PC-3 (cell line): Measurements from ENCODE around the gene AGO3. TPM values are rescaled to one million over a fixed set of nuclear protein-coding genes. Genes with fewer than 3 reads are reported as not detected.
A peak's percentile ranks its signal among the peaks of the same experiment; 100 is the strongest.

Source experiments
- ATAC-seq: fragments of 200-7000 bp; cut with Tn5 transposase; 2 replicates; pipeline ENCODE4 v1.9.1; 2020; ENCODE audit warnings: mild to moderate bottlenecking, moderate library complexity
- BruUV-seq: library from RNA; stranded (reverse); fragments of 400-500 nt; replicated peaks from 2 replicates; lab custom pipeline; 2021; lab: Mats Ljungman, UMichigan
- CTCF ChIA-PET: fragments of 300-600 bp; sonication (Branson Sonifier 250); formaldehyde crosslinking; loops from one replicate; lab custom pipeline; 2022; ENCODE audit warnings: antibody characterized with exemption; lab: Charles Lee
- POLR2A ChIA-PET: fragments of 300-600 bp; sonication (Branson Sonifier 250); formaldehyde crosslinking; loops from one replicate; lab custom pipeline; 2022; ENCODE audit warnings: antibody characterized with exemption; ENCODE audit not compliant: unreplicated experiment; lab: Charles Lee
- DNase-seq: peaks from one replicate; pipeline ENCODE4 v3.0.0-alpha.2; 2015
- H2AFZ ChIP-seq: fragments of 300-600 bp; sonication (generic); 2 replicates; pipeline ENCODE4 v1.6.0; 2016; ENCODE audit warnings: antibody characterized with exemption, low read length
- H3F3A ChIP-seq: fragments of 300-600 bp; sonication (generic); one replicate; pipeline ENCODE4 v1.6.0; 2017; ENCODE audit warnings: antibody characterized with exemption, low read length, control low read depth, mild to moderate bottlenecking; ENCODE audit not compliant: unreplicated experiment
- H3K27ac ChIP-seq: fragments of 300-600 bp; sonication (generic); 2 replicates; pipeline ENCODE4 v1.5.1; 2016; ENCODE audit warnings: mild to moderate bottlenecking, low read length
- H3K27me3 ChIP-seq: fragments of 300-600 bp; sonication (generic); 2 replicates; pipeline ENCODE4 v1.6.1; 2016; ENCODE audit warnings: low read length, mixed read lengths
- H3K36me3 ChIP-seq: fragments of 300-600 bp; sonication (generic); 2 replicates; pipeline ENCODE4 v1.6.1; 2016; ENCODE audit warnings: low read depth, mixed run types, low read length, mixed read lengths
- H3K4me1 ChIP-seq: fragments of 300-600 bp; sonication (generic); 2 replicates; pipeline ENCODE4 v1.5.1; 2016; ENCODE audit warnings: low read length; ENCODE audit not compliant: insufficient read depth
- H3K4me2 ChIP-seq: fragments of 300-600 bp; sonication (generic); 2 replicates; pipeline ENCODE4 v1.6.0; 2016; ENCODE audit warnings: low read length
- H3K4me3 ChIP-seq: fragments of 300-600 bp; sonication (generic); 2 replicates; pipeline ENCODE4 v1.5.1; 2016; ENCODE audit warnings: mild to moderate bottlenecking, low read length, mixed read lengths
- H3K79me2 ChIP-seq: fragments of 300-600 bp; sonication (generic); 2 replicates; pipeline ENCODE4 v1.6.1; 2017; ENCODE audit warnings: low read length, mixed read lengths
- H3K9ac ChIP-seq: fragments of 300-600 bp; sonication (generic); 2 replicates; pipeline ENCODE4 v1.6.0; 2016; ENCODE audit warnings: mild to moderate bottlenecking, low read length
- H3K9me2 ChIP-seq: fragments of 300-600 bp; sonication (generic); replicated peaks from 2 replicates; pipeline ENCODE4 v1.6.1; 2016; ENCODE audit warnings: mixed run types, low read length, mixed read lengths
- H3K9me3 ChIP-seq: fragments of 300-600 bp; sonication (generic); 2 replicates; pipeline ENCODE4 v1.6.1; 2016; ENCODE audit warnings: low read length, mixed read lengths
- H4K20me1 ChIP-seq: fragments of 300-600 bp; sonication (generic); 2 replicates; pipeline ENCODE4 v1.6.1; 2016; ENCODE audit warnings: low read length, mixed read lengths
- EZH2 ChIP-seq: fragments of 300-600 bp; sonication (generic); IDR thresholded peaks from one replicate; pipeline ENCODE4 v1.6.1; 2017; ENCODE audit warnings: antibody characterized with exemption, mild to moderate bottlenecking, low read length; ENCODE audit not compliant: unreplicated experiment
- EZH2phosphoT487 ChIP-seq: fragments of 300-600 bp; sonication (generic); IDR thresholded peaks from 2 replicates; pipeline ENCODE4 v1.6.1; 2018; ENCODE audit warnings: mild to moderate bottlenecking, antibody characterized with exemption, low read length, borderline replicate concordance
- intact Hi-C: fragments of 100-400 bp; cut with micrococcal nuclease; formaldehyde crosslinking; loops from 2 replicates; pipeline ENCODE4 v1.9.0; 2023
- total RNA-seq: library from RNA; depleted of rRNA; stranded (reverse); fragments of >200 nt; gene quantifications from 2 replicates; pipeline ENCODE4 v1.2.3, GENCODE V29; 2014
- TF ChIP-seq, protein P1 (sequence below): fragments of 300-600 bp; sonication (generic); conservative IDR thresholded peaks from 2 replicates; pipeline ENCODE4 v1.5.1; 2017; ENCODE audit warnings: antibody characterized with exemption, low read depth, mild to moderate bottlenecking, low read length

The AGO3 gene
- total RNA-seq, 1 experiment from 2014 or later, result 17.7 TPM

DNA sequence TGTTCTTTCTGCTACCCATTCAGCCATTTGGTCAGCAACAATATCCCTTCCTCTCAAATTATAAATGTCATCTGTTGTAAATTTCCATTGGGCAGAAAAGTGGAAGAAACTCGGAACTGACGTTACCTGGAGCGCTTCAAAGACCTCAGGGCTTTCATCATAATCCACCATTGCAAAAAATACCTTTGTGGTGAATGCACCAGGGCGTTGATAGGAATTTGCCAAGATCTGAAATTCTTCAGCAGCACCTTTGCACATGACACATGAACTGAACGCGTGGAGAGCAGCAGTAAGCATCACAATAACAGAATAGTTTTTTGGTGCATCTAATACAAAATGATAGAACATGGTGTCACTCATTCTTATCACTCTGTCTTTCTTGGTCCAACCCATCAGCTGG lies 149.9 kb downstream of the AGO3 start:
- CTCF ChIA-PET, result no interaction called here
- Histone ChIP-seq H3K27ac (no peak overlapping the region), H3F3A (no peaks in the 10 kb centered on the region), H4K20me1 (no peaks in the 10 kb centered on the region), H3K9ac (no peak overlapping the region), H3K4me2 (no peak overlapping the region), H3K36me3 (no peaks in the 10 kb centered on the region), H3K4me1 (no peaks in the 10 kb centered on the region), H3K9me3 (no peaks in the 10 kb centered on the region), H3K9me2 (no peaks in the 10 kb centered on the region), H3K4me3 (no peak overlapping the region), H2AFZ (no peak overlapping the region), H3K79me2 (no peaks in the 10 kb centered on the region), H3K27me3 (no peaks in the 10 kb centered on the region)
- POLR2A ChIA-PET, result no interaction called here
- no TSS peak for BruUV-seq
- no peak for ATAC-seq
- no peak for DNase-seq
- intact Hi-C loops, result loop anchor here (10.0 kb wide), 1 partner anchor 146 kb away; the partner anchor contains the start of gene AGO3
- TF ChIP-seq EZH2phosphoT487 (no peak), EZH2 (no peak)
- TF ChIP-seq, protein P1, sequence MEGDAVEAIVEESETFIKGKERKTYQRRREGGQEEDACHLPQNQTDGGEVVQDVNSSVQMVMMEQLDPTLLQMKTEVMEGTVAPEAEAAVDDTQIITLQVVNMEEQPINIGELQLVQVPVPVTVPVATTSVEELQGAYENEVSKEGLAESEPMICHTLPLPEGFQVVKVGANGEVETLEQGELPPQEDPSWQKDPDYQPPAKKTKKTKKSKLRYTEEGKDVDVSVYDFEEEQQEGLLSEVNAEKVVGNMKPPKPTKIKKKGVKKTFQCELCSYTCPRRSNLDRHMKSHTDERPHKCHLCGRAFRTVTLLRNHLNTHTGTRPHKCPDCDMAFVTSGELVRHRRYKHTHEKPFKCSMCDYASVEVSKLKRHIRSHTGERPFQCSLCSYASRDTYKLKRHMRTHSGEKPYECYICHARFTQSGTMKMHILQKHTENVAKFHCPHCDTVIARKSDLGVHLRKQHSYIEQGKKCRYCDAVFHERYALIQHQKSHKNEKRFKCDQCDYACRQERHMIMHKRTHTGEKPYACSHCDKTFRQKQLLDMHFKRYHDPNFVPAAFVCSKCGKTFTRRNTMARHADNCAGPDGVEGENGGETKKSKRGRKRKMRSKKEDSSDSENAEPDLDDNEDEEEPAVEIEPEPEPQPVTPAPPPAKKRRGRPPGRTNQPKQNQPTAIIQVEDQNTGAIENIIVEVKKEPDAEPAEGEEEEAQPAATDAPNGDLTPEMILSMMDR, result no peak

- Histone ChIP-seq H3K4me2 (no peak overlapping the region), H3K4me3 (no peak overlapping the region), H3K79me2 (no peaks in the 10 kb centered on the region), H3K9me3 (no peaks in the 10 kb centered on the region), H4K20me1 (no peaks in the 10 kb centered on the region), H3K27ac (no peak overlapping the region), H3K9me2 (no peaks in the 10 kb centered on the region), H3K9ac (no peak overlapping the region), H3F3A (no peaks in the 10 kb centered on the region), H3K27me3 (no peaks in the 10 kb centered on the region), H2AFZ (no peak overlapping the region), H3K4me1 (no peaks in the 10 kb centered on the region), H3K36me3 (no peaks in the 10 kb centered on the region)
- no peak for ATAC-seq
- intact Hi-C loops, result loop anchor here (10.0 kb wide), 1 partner anchor 147 kb away; the partner anchor contains the start of gene AGO3
- POLR2A ChIA-PET, result no interaction called here
- DNase-seq, result no peak
- TF ChIP-seq, protein P1, result peak; percentile 22; the same call in 1 of the 2 replicates
- no peak for TF ChIP-seq EZH2phosphoT487
- no peak for TF ChIP-seq EZH2
- BruUV-seq, result no TSS peak
- CTCF ChIA-PET, result no interaction called here
Observed at GRCh38 chr1:36081926-36082485, 151.1 kb downstream of the AGO3 start.

DNA sequence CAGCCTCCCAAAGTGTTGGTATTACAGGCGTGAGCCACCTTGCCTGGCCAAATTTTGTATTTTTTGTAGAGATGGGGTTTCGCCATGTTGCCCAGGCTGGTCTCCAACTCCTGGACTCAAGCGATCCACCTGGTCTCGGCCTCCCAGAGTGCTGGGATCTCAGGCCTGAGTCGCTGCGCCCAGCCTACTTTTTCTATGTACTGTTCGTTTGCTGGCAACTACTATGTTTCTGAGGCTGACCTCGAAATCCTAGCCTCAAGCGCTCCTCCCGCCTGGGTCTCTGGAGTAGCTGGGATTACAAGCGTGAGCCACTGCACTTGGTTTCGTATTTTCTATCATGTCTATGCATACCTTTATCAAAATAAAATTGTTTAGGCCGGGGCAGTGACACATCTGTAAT lies 152.3 kb downstream of the AGO3 start:
- H3K4me2 ChIP-seq, result no peak overlapping the region
- POLR2A ChIA-PET, result no interaction called here
- intact Hi-C loops, result loop anchor here (10.0 kb wide), 1 partner anchor 148 kb away; the partner anchor contains the start of gene AGO3

More for the DNA sequence above, 152.3 kb downstream of the AGO3 start:
- Histone ChIP-seq H3K4me1 (0 out of 2 replicates have a peak, but pooled peaks cover under 1% of the 10 kb centered on the region), H3F3A (no peaks in the 10 kb centered on the region), H3K9me3 (no peaks in the 10 kb centered on the region), H3K27ac (no peak overlapping the region), H3K27me3 (no peaks in the 10 kb centered on the region), H3K9me2 (no peaks in the 10 kb centered on the region), H3K4me3 (no peak overlapping the region), H3K9ac (no peak overlapping the region), H3K36me3 (no peaks in the 10 kb centered on the region), H2AFZ (no peak overlapping the region), H4K20me1 (no peaks in the 10 kb centered on the region), H3K79me2 (no peaks in the 10 kb centered on the region)
- ATAC-seq (no peak), DNase-seq (no peak)
- BruUV-seq, result no TSS peak
- TF ChIP-seq EZH2phosphoT487, result no peak
- no peak for TF ChIP-seq EZH2
- TF ChIP-seq, protein P1, result no peak
- CTCF ChIA-PET, result no interaction called here
